Caco-2 (cell line): ENCODE results near the gene C16orf92. TPM values are rescaled to one million over a fixed set of nuclear protein-coding genes. Genes with fewer than 3 reads are reported as not detected.

Experiments
- BruUV-seq: library from RNA; stranded (reverse); fragments of 400-500 nt; replicated peaks from 2 replicates; lab custom pipeline; 2021; lab: Mats Ljungman, UMichigan
- CTCF ChIA-PET: fragments of 300-600 bp; sonication (Branson Sonifier 250); formaldehyde crosslinking; loops from one replicate; lab custom pipeline; 2022; ENCODE audit warnings: antibody characterized with exemption; lab: Charles Lee
- POLR2A ChIA-PET: fragments of 300-600 bp; sonication (Branson Sonifier 250); formaldehyde crosslinking; loops from one replicate; lab custom pipeline; 2022; ENCODE audit warnings: antibody characterized with exemption; lab: Charles Lee
- DNase-seq, 2 experiments: peaks; one replicate each; pipeline versions ENCODE4 v3.0.0 to v3.0.0-alpha.2; 2020 to 2022
- H3K27me3 ChIP-seq: replicated peaks from 2 replicates; pipeline ENCODE4 v1.6.0; 2011; ENCODE audit warnings: low read length; ENCODE audit not compliant: control insufficient read depth, insufficient read depth
- H3K36me3 ChIP-seq: 2 replicates; pipeline ENCODE4 v1.5.1; 2011; ENCODE audit warnings: low read length; ENCODE audit not compliant: control insufficient read depth, insufficient read depth
- H3K4me1 ChIP-seq: fragments of 250-450 bp; sonication (Bioruptor Pico); 2 replicates; pipeline ENCODE4 v1.5.1; 2020; ENCODE audit warnings: mild to moderate bottlenecking
- H3K4me3 ChIP-seq: 2 replicates; pipeline ENCODE4 v1.5.1; 2011; ENCODE audit warnings: low read depth, mild to moderate bottlenecking, control low read depth, low read length
- H3K9me3 ChIP-seq: fragments of 250-450 bp; sonication (Bioruptor Pico); 2 replicates; pipeline ENCODE4 v1.5.1; 2020; ENCODE audit warnings: mild to moderate bottlenecking, moderate library complexity
- H3K27ac Mint-ChIP-seq: one replicate; pipeline ENCODE4 v1.8.0; 2022; ENCODE audit warnings: mixed read lengths; ENCODE audit not compliant: unreplicated experiment
- H3K27me3 Mint-ChIP-seq: one replicate; pipeline ENCODE4 v1.8.0; 2022; ENCODE audit warnings: mixed read lengths; ENCODE audit not compliant: insufficient read depth, unreplicated experiment
- H3K36me3 Mint-ChIP-seq: one replicate; pipeline ENCODE4 v1.8.0; 2022; ENCODE audit warnings: mild to moderate bottlenecking, mixed read lengths; ENCODE audit not compliant: insufficient read depth, unreplicated experiment
- H3K4me1 Mint-ChIP-seq: one replicate; pipeline ENCODE4 v1.8.0; 2022; ENCODE audit warnings: low read depth, mixed read lengths; ENCODE audit not compliant: unreplicated experiment
- H3K4me3 Mint-ChIP-seq: one replicate; pipeline ENCODE4 v1.8.0; 2022; ENCODE audit warnings: mild to moderate bottlenecking, moderate library complexity, mixed read lengths; ENCODE audit not compliant: unreplicated experiment
- H3K9me3 Mint-ChIP-seq: one replicate; pipeline ENCODE4 v1.8.0; 2022; ENCODE audit warnings: mixed read lengths; ENCODE audit not compliant: unreplicated experiment
- intact Hi-C: fragments of 100-400 bp; cut with micrococcal nuclease; formaldehyde crosslinking; loops from one replicate; pipeline ENCODE4 v1.10.0; 2022; ENCODE audit not compliant: unreplicated experiment
- total RNA-seq: library from RNA; stranded (reverse); gene quantifications from 2 replicates; pipeline ENCODE4 v1.2.3, GENCODE V29; 2022
- TF ChIP-seq, protein P1 (sequence below), 2 experiments: fragments of 200-600 bp in 1 of 2; IDR thresholded peaks; 1 replicate in 1 of 2; 2 replicates in 1 of 2; pipeline versions ENCODE4 v1.5.1 to v1.8.0; 2011 to 2022; ENCODE audit warnings: antibody characterized with exemption in 1 of 2, control low read depth in 1 of 2, inconsistent platforms in 1 of 2, low read depth in 1 of 2, low read length in 1 of 2, mild to moderate bottlenecking in 1 of 2, moderate library complexity in 1 of 2; ENCODE audit not compliant: insufficient read depth in 1 of 2, severe bottlenecking in 1 of 2, unreplicated experiment in 1 of 2

C16orf92 gene
- total RNA-seq, 1 experiment from 2014 or later, result not detected

- H3K27me3 ChIP-seq, result no peaks in the 10 kb centered on the region; the same call in 1 of the 2 replicates
- Mint-ChIP-seq H3K36me3 (no peaks in the 10 kb centered on the region), H3K27ac (no peak within 1 kb of the TSS), H3K27me3 (peaks cover 12% of the 10 kb centered on the region), H3K4me3 (no peak within 1 kb of the TSS), H3K9me3 (no peaks in the 10 kb centered on the region), H3K4me1 (peaks cover 7% of the 10 kb centered on the region)
- intact Hi-C loops, result no loop called here
- CTCF ChIA-PET, result interaction anchor here (0.7 to 1.9 kb wide), 2 partner anchors 58 to 1847 kb away, joined by 7 to 11 read pairs; partner anchors contain the start of gene TAOK2
- TF ChIP-seq, protein P1, sequence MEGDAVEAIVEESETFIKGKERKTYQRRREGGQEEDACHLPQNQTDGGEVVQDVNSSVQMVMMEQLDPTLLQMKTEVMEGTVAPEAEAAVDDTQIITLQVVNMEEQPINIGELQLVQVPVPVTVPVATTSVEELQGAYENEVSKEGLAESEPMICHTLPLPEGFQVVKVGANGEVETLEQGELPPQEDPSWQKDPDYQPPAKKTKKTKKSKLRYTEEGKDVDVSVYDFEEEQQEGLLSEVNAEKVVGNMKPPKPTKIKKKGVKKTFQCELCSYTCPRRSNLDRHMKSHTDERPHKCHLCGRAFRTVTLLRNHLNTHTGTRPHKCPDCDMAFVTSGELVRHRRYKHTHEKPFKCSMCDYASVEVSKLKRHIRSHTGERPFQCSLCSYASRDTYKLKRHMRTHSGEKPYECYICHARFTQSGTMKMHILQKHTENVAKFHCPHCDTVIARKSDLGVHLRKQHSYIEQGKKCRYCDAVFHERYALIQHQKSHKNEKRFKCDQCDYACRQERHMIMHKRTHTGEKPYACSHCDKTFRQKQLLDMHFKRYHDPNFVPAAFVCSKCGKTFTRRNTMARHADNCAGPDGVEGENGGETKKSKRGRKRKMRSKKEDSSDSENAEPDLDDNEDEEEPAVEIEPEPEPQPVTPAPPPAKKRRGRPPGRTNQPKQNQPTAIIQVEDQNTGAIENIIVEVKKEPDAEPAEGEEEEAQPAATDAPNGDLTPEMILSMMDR (IDR thresholded peaks at IDR 0.05; ENCODE audit: insufficient read depth in 1 of 2, low read depth in 1 of 2, low read length in 1 of 2, severe bottlenecking in 1 of 2, unreplicated experiment in 1 of 2), result no peak
- H3K9me3 ChIP-seq, result no peaks in the 10 kb centered on the region
- POLR2A ChIA-PET, result interaction anchor here (0.6 to 0.7 kb wide), 2 partner anchors 72 to 223 kb away, joined by 3 to 14 read pairs; no protein-coding TSS in a partner anchor
- BruUV-seq, result no TSS peak
- H3K4me3 ChIP-seq, result peak within 1 kb of the TSS; percentile 9; the same call in 1 of the 2 replicates
- no peaks in the 10 kb centered on the region for H3K4me1 ChIP-seq
- no peak for DNase-seq
- no peaks in the 10 kb centered on the region for H3K36me3 ChIP-seq
These were observed 7.9 kb downstream of the C16orf92 start, which contains the start of gene TLCD3B for GRCh38 chr16:30030841-30031413. Gene TLCD3B, minus strand, starts transcription at chr16:30031271. Its CDS starts 744 bp downstream, at chr16:30030527.

DNA sequence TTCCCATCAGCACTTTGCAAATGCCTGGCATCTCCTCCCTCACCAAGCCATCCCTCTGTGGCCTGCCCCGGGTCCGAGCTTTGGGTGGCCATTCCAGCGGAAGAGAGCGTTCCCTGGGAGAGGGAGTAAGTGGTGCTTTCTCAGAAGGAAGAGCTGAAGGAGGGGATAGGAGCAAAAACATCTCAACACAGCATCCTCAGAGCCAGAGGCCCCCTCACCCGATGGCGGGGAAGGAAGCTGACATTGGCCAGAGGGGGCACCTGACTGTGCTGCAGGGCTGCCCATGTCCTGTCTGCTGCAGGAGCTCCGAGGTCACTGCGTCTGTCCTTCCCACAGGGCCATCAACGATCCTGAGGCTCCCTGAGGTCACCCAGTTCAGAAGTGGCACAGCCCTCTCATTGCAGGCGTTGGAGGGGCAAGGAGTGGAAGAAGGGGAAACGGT, 8.5 kb downstream of the C16orf92 start:
- Histone ChIP-seq H3K36me3 (no peaks in the 10 kb centered on the region), H3K4me1 (no peaks in the 10 kb centered on the region), H3K9me3 (no peaks in the 10 kb centered on the region), H3K27me3 (no peaks in the 10 kb centered on the region; the same call in 1 of the 2 replicates), H3K4me3 (no peak overlapping the region)
- no peaks in the 10 kb centered on the region for H3K9me3 Mint-ChIP-seq
- H3K36me3 Mint-ChIP-seq, result no peaks in the 10 kb centered on the region
- intact Hi-C loops, result no loop called here
- CTCF ChIA-PET, result interaction anchor here (0.5 to 1.9 kb wide), 8 partner anchors 10 to 339 kb away, joined by 3 to 7 read pairs (median 4); partner anchors contain the start of genes KCTD13, TAOK2 and TBC1D10B
- H3K4me3 Mint-ChIP-seq, result no peak overlapping the region
- BruUV-seq, result no TSS peak
- peaks cover 7% of the 10 kb centered on the region for H3K4me1 Mint-ChIP-seq
- DNase-seq, result no peak
- no peak overlapping the region for H3K27ac Mint-ChIP-seq
- POLR2A ChIA-PET, result interaction anchor here (0.6 kb wide), 1 partner anchor 224 kb away, joined by 3 read pairs; no protein-coding TSS in a partner anchor
- TF ChIP-seq, protein P1 (IDR thresholded peaks at IDR 0.05; ENCODE audit: insufficient read depth in 1 of 2, low read depth in 1 of 2, low read length in 1 of 2, severe bottlenecking in 1 of 2, unreplicated experiment in 1 of 2), result no peak
- peaks cover 13% of the 10 kb centered on the region for H3K27me3 Mint-ChIP-seq

GRCh38 chr16:30032083-30032819, 9.3 kb downstream of the C16orf92 start:
- Histone ChIP-seq H3K36me3 (no peaks in the 10 kb centered on the region), H3K27me3 (no peaks in the 10 kb centered on the region; the same call in 1 of the 2 replicates), H3K4me1 (no peaks in the 10 kb centered on the region), H3K9me3 (no peaks in the 10 kb centered on the region), H3K4me3 (no peak overlapping the region)
- peak; percentile 68 to 72 for DNase-seq
- TF ChIP-seq, protein P1 (IDR thresholded peaks at IDR 0.05; ENCODE audit: insufficient read depth in 1 of 2, low read depth in 1 of 2, low read length in 1 of 2, severe bottlenecking in 1 of 2, unreplicated experiment in 1 of 2), result peak; percentile 70 to 85
- peaks cover 12% of the 10 kb centered on the region for H3K27me3 Mint-ChIP-seq
- H3K27ac Mint-ChIP-seq, result no peak overlapping the region
- no peak overlapping the region for H3K4me3 Mint-ChIP-seq
- ChIA-PET POLR2A (interaction anchor here (0.7 kb wide), 1 partner anchor 88 kb away, joined by 16 read pairs; no protein-coding TSS in a partner anchor), CTCF (interaction anchor here (0.5 to 1.9 kb wide), 15 partner anchors 9 to 339 kb away, joined by 3 to 9 read pairs (median 3); partner anchors contain the start of genes KCTD13, KIF22, PAGR1 and TAOK2)
- no peaks in the 10 kb centered on the region for H3K36me3 Mint-ChIP-seq
- H3K9me3 Mint-ChIP-seq, result no peaks in the 10 kb centered on the region
- no TSS peak for BruUV-seq
- H3K4me1 Mint-ChIP-seq, result peaks cover 7% of the 10 kb centered on the region
- intact Hi-C loops, result no loop called here
